HG03039 (cell line): Measurements from ENCODE around the gene CFDP1.
"Not testable (repeated sequence)": the region's sequence is repeated elsewhere in the genome, so short reads cannot be mapped to it uniquely, and the experiment has no call there.

Experiments used
- ATAC-seq: cut with Tn5 transposase; IDR thresholded peaks from one replicate; pipeline ENCODE4 v1.9.1; 2021; ENCODE audit warnings: mild to moderate bottlenecking, moderate library complexity; ENCODE audit not compliant: unreplicated experiment

Gene CFDP1

GRCh38 chr16:75304521-75305363 lies 128.6 kb downstream of the CFDP1 start:
- ATAC-seq, result no peak

GRCh38 chr16:75301804-75302203 lies 131.5 kb downstream of the CFDP1 start:
- no peak for ATAC-seq

- ATAC-seq, result no peak
Observed at GRCh38 chr16:75298267-75298666, 135.0 kb downstream of the CFDP1 start.

- no peak for ATAC-seq
Observed at GRCh38 chr16:75296606-75297005, 136.7 kb downstream of the CFDP1 start.

- ATAC-seq, result no peak
Observed at GRCh38 chr16:75294773-75295459, 138.4 kb downstream of the CFDP1 start.

- no peak for ATAC-seq
Observed at GRCh38 chr16:75293772-75294171, 139.5 kb downstream of the CFDP1 start.

GRCh38 chr16:75293173-75293572 lies 140.1 kb downstream of the CFDP1 start:
- no peak for ATAC-seq

- no peak for ATAC-seq
Observed at GRCh38 chr16:75292691-75293090, 140.6 kb downstream of the CFDP1 start.

- ATAC-seq, result no peak
Observed at GRCh38 chr16:75289189-75289588, 144.1 kb downstream of the CFDP1 start.

- ATAC-seq, result no peak
Observed at GRCh38 chr16:75288596-75289120, 144.6 kb downstream of the CFDP1 start.

- no peak for ATAC-seq
Observed at GRCh38 chr16:75288181-75288580, 145.1 kb downstream of the CFDP1 start.

- no peak for ATAC-seq
Observed at GRCh38 chr16:75287708-75288107, 145.6 kb downstream of the CFDP1 start.

- no peak for ATAC-seq
Observed at GRCh38 chr16:75286389-75286788, 146.9 kb downstream of the CFDP1 start.

GRCh38 chr16:75282466-75283281 lies 150.6 kb downstream of the CFDP1 start:
- no peak for ATAC-seq

- ATAC-seq, result no peak
Observed at GRCh38 chr16:75281826-75282225, 151.5 kb downstream of the CFDP1 start.

- ATAC-seq, result not testable (repeated sequence)
Observed at GRCh38 chr16:75281009-75281408, 152.3 kb downstream of the CFDP1 start.

- ATAC-seq, result no peak
Observed at GRCh38 chr16:75280331-75280804, 152.9 kb downstream of the CFDP1 start.

GRCh38 chr16:75279305-75279704 lies 154.0 kb downstream of the CFDP1 start:
- no peak for ATAC-seq

- ATAC-seq, result no peak
Observed at GRCh38 chr16:75273054-75273925, 160.0 kb downstream of the CFDP1 start.

GRCh38 chr16:75272629-75273028 lies 160.7 kb downstream of the CFDP1 start:
- ATAC-seq, result not testable (repeated sequence)
